Adrenal gland (tissue), 5 donors: ENCODE data around the gene KRTAP12-3.

Experiments
- POLR2A ChIP-seq, 2 donors: fragments of 450-650 bp; IDR thresholded peaks; one replicate each; pipeline ENCODE4 v1.6.1; 2017; ENCODE audit warnings: antibody characterized with exemption in 2 of 2, mild to moderate bottlenecking in 2 of 2, moderate library complexity in 1 of 2
- TF ChIP-seq, protein P1 (sequence below), 6 experiments: fragments of 450-650 bp in 4 of 6; fragments of 200-600 bp in 2 of 6; sonication (generic) in 1 of 6; IDR thresholded peaks; 1 replicate in 5 of 6; 2 replicates in 1 of 6; pipeline versions ENCODE4 v1.5.1 to v1.8.0; 2016 to 2021; ENCODE audit warnings: antibody characterized with exemption in 6 of 6, mild to moderate bottlenecking in 2 of 6, moderate library complexity in 1 of 6
- donor health status: DM: no; HTN: no; CAD: no.

GRCh38 chr21:44670642-44671432, 13.1 kb downstream of the KRTAP12-3 start:
- TF ChIP-seq, protein P1, sequence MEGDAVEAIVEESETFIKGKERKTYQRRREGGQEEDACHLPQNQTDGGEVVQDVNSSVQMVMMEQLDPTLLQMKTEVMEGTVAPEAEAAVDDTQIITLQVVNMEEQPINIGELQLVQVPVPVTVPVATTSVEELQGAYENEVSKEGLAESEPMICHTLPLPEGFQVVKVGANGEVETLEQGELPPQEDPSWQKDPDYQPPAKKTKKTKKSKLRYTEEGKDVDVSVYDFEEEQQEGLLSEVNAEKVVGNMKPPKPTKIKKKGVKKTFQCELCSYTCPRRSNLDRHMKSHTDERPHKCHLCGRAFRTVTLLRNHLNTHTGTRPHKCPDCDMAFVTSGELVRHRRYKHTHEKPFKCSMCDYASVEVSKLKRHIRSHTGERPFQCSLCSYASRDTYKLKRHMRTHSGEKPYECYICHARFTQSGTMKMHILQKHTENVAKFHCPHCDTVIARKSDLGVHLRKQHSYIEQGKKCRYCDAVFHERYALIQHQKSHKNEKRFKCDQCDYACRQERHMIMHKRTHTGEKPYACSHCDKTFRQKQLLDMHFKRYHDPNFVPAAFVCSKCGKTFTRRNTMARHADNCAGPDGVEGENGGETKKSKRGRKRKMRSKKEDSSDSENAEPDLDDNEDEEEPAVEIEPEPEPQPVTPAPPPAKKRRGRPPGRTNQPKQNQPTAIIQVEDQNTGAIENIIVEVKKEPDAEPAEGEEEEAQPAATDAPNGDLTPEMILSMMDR (IDR thresholded peaks at IDR 0.05): no peak
- no peak for TF ChIP-seq POLR2A (IDR thresholded peaks at IDR 0.05)
